HK-2 (cell line): Measurements from ENCODE around the gene ACBD6.

ENCODE experiments used
- DNase-seq: peaks from one replicate; pipeline ENCODE4 v3.0.0-alpha.2; 2018; ENCODE audit not compliant: unreplicated experiment

Gene ACBD6

GRCh38 chr1:180269645-180270529, 232.5 kb downstream of the ACBD6 start:
- no peak for DNase-seq

GRCh38 chr1:180268556-180269075, 233.8 kb downstream of the ACBD6 start:
- DNase-seq = no peak

DNA sequence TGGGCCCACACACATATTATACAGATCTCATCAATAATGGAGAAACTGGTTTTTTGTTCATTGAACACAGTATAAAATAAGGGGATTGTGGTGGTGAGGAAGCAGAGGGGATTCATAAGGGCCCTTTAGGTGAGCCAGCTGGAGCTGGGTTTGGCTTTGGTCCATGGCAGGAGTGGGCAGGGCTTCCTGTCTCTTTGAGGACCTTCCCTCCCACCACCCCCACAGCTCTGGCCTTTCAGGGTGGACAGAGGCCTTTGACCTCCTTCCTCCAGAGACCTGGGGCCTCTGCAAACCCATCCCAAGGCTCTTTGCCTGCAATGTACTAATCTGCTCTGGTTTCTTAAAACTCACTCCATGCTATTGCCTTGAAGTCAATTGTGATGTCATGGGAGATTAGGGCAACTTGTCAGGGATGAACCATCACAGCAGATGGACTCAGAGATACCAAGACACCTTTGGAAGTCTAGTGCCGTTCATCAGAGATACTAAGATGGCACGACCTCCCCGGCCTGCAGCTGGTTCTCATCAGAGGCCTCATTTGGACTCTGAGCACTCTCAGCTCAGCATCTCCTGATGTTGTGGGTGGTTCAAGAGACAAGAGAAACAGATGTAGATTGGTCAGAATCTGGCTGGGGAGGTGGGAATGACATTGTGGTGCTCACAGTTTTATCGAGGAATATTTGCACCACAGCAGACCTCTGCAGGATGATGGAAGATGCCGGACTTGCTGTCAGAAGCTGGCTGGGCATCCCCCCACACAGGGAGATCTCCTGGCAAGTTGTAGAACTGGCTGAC, 234.4 kb downstream of the ACBD6 start:
- no peak for DNase-seq

- DNase-seq = no peak
These were observed 235.2 kb downstream of the ACBD6 start for GRCh38 chr1:180267211-180267561.

DNA sequence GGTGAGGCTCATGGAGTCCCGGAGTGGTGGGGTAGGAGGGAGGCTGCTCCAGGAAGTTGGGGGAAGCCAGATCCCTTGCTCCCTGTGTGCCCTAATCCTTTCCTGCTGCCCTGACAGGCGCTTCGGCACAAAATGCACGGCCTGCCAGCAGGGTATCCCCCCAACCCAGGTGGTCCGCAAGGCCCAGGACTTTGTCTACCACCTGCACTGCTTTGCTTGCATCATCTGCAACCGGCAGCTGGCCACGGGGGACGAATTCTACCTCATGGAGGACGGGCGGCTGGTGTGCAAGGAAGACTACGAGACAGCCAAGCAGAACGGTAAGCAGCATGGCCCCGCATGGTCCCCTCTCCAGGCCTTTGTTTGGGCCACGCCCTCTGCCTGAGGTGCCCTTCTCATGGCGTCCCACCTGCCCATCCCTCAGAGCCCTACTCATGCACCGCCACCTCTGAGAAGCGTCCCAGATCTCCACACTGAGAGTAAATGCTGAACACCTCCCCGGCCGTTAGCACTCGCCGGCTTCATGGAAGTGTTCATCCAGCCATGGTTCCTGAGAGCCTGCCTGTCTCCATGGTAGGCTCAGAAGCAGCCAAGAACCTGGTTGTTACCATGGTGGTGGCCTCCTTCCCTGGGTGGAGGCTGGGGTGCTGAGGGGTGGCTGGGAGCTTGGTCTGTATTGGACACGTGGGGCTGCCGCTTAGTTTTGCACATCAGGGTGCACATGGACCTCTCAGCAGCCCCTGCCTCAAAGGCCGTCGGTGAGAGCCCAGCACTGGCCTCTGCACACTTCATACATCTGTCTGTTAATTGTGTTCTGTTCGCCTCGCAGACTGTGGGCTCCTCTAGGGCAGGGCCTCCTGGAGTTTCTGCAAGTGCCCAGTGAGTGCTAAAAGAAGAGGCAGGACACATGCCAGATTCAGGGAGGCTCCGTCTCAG, 235.8 kb downstream of the ACBD6 start:
- no peak for DNase-seq

DNA sequence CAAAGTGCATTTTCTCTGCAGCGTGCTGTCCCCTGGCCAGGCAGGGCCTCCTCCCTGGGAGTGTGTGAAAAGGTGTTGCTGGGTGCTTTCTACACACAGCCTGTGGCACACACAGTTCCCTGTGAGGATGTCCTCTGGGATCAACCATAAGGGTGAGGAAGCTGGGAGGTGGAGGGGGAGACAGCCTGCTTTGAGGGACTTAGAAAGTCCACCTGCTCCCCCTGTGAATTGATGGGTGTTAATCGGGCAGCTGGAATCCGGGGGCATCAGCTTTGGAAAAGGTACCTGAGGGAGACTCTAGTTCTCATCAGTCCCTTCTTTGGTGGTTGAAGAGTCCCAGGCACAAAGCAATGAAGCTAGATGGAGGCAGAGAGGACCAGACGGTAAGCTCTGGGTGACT, 236.5 kb downstream of the ACBD6 start:
- DNase-seq = no peak

GRCh38 chr1:180265201-180265600, 237.2 kb downstream of the ACBD6 start:
- no peak for DNase-seq

- DNase-seq = no peak
These were observed 237.8 kb downstream of the ACBD6 start for GRCh38 chr1:180264595-180264994.

GRCh38 chr1:180262628-180263488, 239.5 kb downstream of the ACBD6 start:
- DNase-seq = no peak

DNA sequence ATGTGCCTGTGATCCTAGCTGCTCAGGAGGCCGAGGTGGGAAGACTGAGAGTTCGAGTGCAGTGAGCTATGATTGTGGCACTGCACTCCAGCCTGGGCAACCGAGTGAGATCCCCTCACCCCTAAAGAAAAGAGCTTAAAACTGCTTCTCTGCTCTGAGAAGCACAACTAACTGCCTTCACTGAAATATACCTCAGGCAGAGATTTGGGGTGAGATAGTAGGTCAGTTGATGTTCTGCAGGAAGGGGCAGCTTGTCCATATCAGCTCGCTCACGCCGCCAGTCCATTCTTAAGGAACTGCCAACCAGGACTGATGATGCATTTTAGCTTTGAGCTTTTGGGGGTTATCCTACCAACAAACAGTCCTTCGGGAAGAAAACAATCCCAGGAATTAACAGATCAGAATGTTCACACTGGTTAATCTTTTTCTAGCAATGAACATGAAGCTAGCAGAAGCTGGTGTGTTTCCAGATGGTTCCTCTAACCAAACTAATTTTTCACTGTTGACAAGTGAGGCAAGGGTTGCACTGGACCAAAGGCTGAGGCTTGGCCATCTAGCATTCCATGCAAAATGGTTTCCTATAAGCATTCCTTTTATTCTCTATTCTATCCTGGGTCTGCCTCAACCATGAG, 240.7 kb downstream of the ACBD6 start:
- DNase-seq = no peak

- DNase-seq = no peak
These were observed 241.3 kb downstream of the ACBD6 start for GRCh38 chr1:180261030-180261429.

DNA sequence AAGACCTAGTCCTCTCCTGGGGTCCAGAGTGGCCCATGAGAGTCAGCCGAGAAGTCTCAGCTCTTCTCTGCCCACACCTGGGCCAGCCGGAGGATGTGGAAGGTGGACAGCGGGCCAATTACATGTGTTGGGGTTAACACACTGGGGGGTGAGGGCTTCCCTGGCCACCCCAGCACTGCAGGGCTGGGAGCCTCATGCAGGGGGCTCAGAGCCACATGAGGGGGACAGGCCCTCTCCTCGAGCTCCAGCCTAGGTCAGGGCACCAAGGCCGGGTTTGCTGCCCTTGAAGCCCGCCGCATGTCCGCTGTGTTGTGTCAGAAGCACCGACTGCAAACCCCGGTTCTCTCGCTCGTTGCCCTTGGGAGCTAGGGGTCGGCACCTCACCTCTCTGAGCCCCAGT, 241.8 kb downstream of the ACBD6 start:
- DNase-seq = no peak

- DNase-seq = no peak
These were observed 242.7 kb downstream of the ACBD6 start for GRCh38 chr1:180259431-180260338.

DNA sequence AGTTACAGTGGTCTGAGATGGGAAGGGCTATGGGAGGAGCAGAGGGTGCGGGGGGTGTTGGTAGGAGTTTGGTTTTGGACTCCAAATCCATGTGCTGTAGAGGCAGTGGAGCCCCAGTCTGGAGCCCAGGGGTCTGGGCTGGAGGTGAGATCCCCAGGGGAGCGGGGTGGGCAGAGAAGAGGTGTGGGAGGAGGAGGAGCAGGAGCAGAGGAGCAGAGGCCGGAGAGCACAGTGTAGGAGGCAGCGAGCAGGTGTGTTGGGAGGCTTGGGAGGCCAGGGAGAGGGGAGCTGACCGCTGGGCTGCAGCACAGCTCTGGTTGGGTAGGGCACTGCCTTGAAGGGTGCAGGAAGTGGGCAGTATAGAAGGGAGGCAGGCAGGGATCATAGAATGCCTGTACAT, 243.4 kb downstream of the ACBD6 start:
- DNase-seq = no peak

DNA sequence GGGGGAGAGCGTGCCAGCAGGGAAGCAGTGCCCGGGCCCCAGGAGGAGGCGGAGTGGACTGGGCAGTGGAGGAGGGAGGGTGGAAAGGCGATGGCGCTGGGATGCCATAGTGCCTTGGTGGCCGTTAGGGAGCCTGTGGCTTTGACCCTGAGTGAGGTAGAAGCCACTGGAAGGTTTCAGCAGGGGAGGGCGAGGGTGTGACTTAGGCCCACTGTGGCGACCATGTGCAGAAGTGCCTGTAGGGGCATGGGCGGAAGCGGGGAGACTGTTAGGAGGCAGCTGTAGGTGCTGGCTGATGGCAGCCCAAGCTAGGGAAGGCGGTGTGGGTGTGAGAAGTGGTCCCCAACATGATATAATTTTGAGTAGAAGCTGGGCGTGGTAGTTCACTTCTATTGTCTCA, 244.1 kb downstream of the ACBD6 start:
- no peak for DNase-seq

DNA sequence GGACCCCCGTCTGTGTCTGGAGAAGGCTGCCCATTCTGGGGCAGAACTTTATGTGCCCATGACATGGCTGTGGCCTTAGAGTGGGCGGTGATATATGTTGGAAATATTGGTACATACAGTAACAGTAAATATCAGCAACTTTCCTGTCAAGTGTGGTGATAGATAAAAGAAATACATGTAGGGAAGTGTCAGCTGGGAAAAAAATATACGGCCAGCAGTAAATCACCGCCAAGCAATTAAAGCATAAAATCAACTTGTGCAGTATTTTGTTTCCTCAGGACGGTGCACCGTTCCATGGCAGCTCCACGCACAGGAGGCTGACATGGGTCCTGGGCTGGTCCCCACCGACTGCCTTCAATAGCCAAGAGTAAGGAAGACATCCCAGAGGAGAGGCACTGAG, 244.9 kb downstream of the ACBD6 start:
- no peak for DNase-seq

DNA sequence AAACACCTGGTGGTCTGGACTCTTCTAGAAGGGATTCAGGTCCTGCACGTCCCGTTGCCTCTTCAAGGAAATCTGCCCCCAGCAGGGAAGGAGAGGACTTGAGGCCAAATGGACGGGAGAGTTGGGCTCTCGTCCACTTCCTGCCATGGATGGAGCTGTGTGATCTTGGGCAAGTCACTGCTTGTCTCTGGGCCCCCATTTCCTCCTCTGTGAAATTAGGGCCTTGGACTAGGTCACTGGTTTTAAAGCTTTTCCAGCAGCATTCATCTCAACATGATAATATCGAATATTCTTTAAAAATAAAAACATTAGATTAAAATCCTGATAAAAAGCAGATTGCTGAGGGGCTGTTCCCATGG, 245.4 kb downstream of the ACBD6 start:
- no peak for DNase-seq

GRCh38 chr1:180256341-180257027, 245.9 kb downstream of the ACBD6 start:
- no peak for DNase-seq
